GM23338 (cell line): ENCODE data around the gene CEMIP2. TPM values are rescaled to one million over a fixed set of nuclear protein-coding genes. Genes with fewer than 3 reads are reported as not detected.

Experiments
- ATAC-seq: fragments of 200-7000 bp; cut with Tn5 transposase; 3 replicates; pipeline ENCODE4 v1.9.1; 2020
- DNase-seq: peaks from one replicate; pipeline ENCODE4 v3.0.0-alpha.2; 2015; ENCODE audit warnings: low spot score
- H2AFZ ChIP-seq: fragments of 200-600 bp; sonication (generic); 2 replicates; pipeline ENCODE4 v1.8.0; 2016; ENCODE audit warnings: antibody characterized with exemption, mild to moderate bottlenecking, moderate library complexity
- H3F3A ChIP-seq: fragments of 200-600 bp; sonication (generic); replicated peaks from 2 replicates; pipeline ENCODE4 v1.8.0; 2017; ENCODE audit warnings: antibody characterized with exemption, mixed run types, low read depth
- H3K27ac ChIP-seq: fragments of 200-600 bp; sonication (generic); 2 replicates; pipeline ENCODE4 v1.6.1; 2016; ENCODE audit warnings: low read depth
- H3K27me3 ChIP-seq: fragments of 200-600 bp; sonication (generic); 2 replicates; pipeline ENCODE4 v1.8.0; 2016; ENCODE audit warnings: mild to moderate bottlenecking, mixed run types, moderate library complexity; ENCODE audit not compliant: insufficient read depth
- H3K36me3 ChIP-seq: fragments of 200-600 bp; sonication (generic); 2 replicates; pipeline ENCODE4 v1.8.0; 2016; ENCODE audit warnings: mild to moderate bottlenecking; ENCODE audit not compliant: insufficient read depth
- H3K4me1 ChIP-seq: fragments of 200-600 bp; sonication (generic); 2 replicates; pipeline ENCODE4 v1.8.0; 2016; ENCODE audit warnings: mild to moderate bottlenecking, moderate library complexity; ENCODE audit not compliant: insufficient read depth
- H3K4me2 ChIP-seq: fragments of 200-600 bp; sonication (generic); 2 replicates; pipeline ENCODE4 v1.7.1; 2017; ENCODE audit warnings: mixed run types
- H3K4me3 ChIP-seq: fragments of 200-600 bp; sonication (generic); 2 replicates; pipeline ENCODE4 v1.6.1; 2016; ENCODE audit warnings: mixed run types
- H3K79me2 ChIP-seq: fragments of 200-600 bp; sonication (generic); replicated peaks from 2 replicates; pipeline ENCODE4 v1.8.0; 2017; ENCODE audit warnings: mild to moderate bottlenecking; ENCODE audit not compliant: insufficient read depth
- H3K9me2 ChIP-seq: fragments of 200-600 bp; sonication (generic); 2 replicates; pipeline ENCODE4 v1.8.0; 2017; ENCODE audit not compliant: insufficient read depth
- H4K20me1 ChIP-seq: fragments of 200-600 bp; sonication (generic); replicated peaks from 2 replicates; pipeline ENCODE4 v1.8.0; 2017; ENCODE audit warnings: mild to moderate bottlenecking; ENCODE audit not compliant: insufficient read depth
- H3K27ac Mint-ChIP-seq: 2 replicates; pipeline ENCODE4 v1.8.0; 2020; ENCODE audit warnings: inconsistent platforms, mild to moderate bottlenecking, moderate library complexity, mixed read lengths
- H3K27me3 Mint-ChIP-seq: 3 replicates; pipeline ENCODE4 v1.8.0; 2022; ENCODE audit warnings: low read depth, mild to moderate bottlenecking, moderate library complexity, mixed read lengths, inconsistent platforms; ENCODE audit not compliant: insufficient read depth, poor library complexity
- H3K36me3 Mint-ChIP-seq: 3 replicates; pipeline ENCODE4 v1.8.0; 2021; ENCODE audit warnings: low read depth, mild to moderate bottlenecking, inconsistent platforms, moderate library complexity, mixed read lengths
- H3K4me1 Mint-ChIP-seq: 3 replicates; pipeline ENCODE4 v1.8.0; 2020; ENCODE audit warnings: mild to moderate bottlenecking, inconsistent platforms, mixed read lengths
- H3K4me3 Mint-ChIP-seq: 3 replicates; pipeline ENCODE4 v1.8.0; 2021; ENCODE audit warnings: moderate library complexity, mild to moderate bottlenecking, inconsistent platforms, mixed read lengths
- H3K9me3 Mint-ChIP-seq: 3 replicates; pipeline ENCODE4 v1.8.0; 2020; ENCODE audit warnings: moderate library complexity, mild to moderate bottlenecking, inconsistent platforms, mixed read lengths
- CREB1 ChIP-seq: fragments of 250-450 bp; sonication (Bioruptor Pico); IDR thresholded peaks from 2 replicates; pipeline ENCODE4 v1.5.0; 2020; ENCODE audit warnings: low read depth, mild to moderate bottlenecking, moderate library complexity
- EZH2 ChIP-seq: fragments of 200-600 bp; sonication (generic); IDR thresholded peaks from one replicate; pipeline ENCODE4 v1.8.0; 2017; ENCODE audit warnings: antibody characterized with exemption, mild to moderate bottlenecking, low read depth; ENCODE audit not compliant: unreplicated experiment
- EZH2phosphoT487 ChIP-seq: fragments of 200-600 bp; sonication (generic); IDR thresholded peaks from one replicate; pipeline ENCODE4 v1.8.1; 2018; ENCODE audit warnings: antibody characterized with exemption; ENCODE audit not compliant: unreplicated experiment
- JUNB ChIP-seq: IDR thresholded peaks from one replicate; pipeline ENCODE4 v1.6.1; 2016; ENCODE audit warnings: antibody characterized with exemption; ENCODE audit not compliant: unreplicated experiment
- POLR2AphosphoS5 ChIP-seq: IDR thresholded peaks from 2 replicates; pipeline ENCODE4 v1.6.1; 2016; ENCODE audit warnings: antibody characterized with exemption, low read depth
- STAT1 ChIP-seq: IDR thresholded peaks from one replicate; pipeline ENCODE4 v1.6.1; 2016; ENCODE audit warnings: antibody characterized with exemption; ENCODE audit not compliant: unreplicated experiment
- ZNF114 ChIP-seq: fragments of 250-450 bp; sonication (Bioruptor Pico); IDR thresholded peaks from 2 replicates; pipeline ENCODE4 v1.5.0; 2020; ENCODE audit warnings: mild to moderate bottlenecking, moderate library complexity
- polyA plus RNA-seq: library from polyadenylated mRNA; unstranded; fragments of >200 nt; fragmentation: Nextera tagmentation; extraction: Ambion mirVana; gene quantifications from 2 replicates; pipeline ENCODE4 v1.2.1, GENCODE V29; 2016
- total RNA-seq: library from RNA; depleted of rRNA; stranded (reverse); fragments of >200 nt; shearing (Covaris generic); gene quantifications from 2 replicates; pipeline ENCODE4 v1.2.3, GENCODE V29; 2014
- TF ChIP-seq, protein P1 (sequence below): fragments of 250-450 bp; sonication (Bioruptor Pico); IDR thresholded peaks from 2 replicates; pipeline ENCODE4 v1.5.0; 2020; ENCODE audit warnings: mild to moderate bottlenecking, moderate library complexity
- TF ChIP-seq, protein P2 (sequence below): IDR thresholded peaks from one replicate; pipeline ENCODE4 v1.6.1; 2018; ENCODE audit warnings: antibody characterized with exemption; ENCODE audit not compliant: unreplicated experiment
- TF ChIP-seq, protein P3 (sequence below): IDR thresholded peaks from 2 replicates; pipeline ENCODE4 v1.6.1; 2016; ENCODE audit warnings: antibody characterized with exemption

The CEMIP2 gene
- total and polyA plus RNA-seq, 2 experiments from 2014 or later: 23.0 to 76.7 TPM

DNA sequence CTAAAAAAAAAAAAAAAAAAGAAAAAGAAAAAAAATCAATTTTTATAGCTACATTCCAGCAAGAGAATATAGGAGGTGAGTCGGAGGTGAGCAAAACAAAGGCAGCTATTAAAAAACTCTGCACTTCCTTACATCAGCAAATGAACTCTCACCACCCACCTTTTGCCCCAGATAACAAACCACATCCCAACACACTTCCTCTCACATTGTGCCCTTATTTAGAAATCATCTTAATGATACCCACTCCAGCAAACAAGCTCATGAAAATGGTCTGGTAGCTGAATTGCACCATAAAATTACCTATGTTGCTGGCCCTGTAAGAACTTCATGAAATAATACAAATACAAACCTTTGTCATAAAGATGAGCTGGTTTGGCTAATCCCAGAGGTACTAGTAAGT lies 82.9 kb downstream of the CEMIP2 start:
- ATAC-seq: no peak
- no peak overlapping the region for H3K4me3 ChIP-seq
- H3K36me3 ChIP-seq: peaks cover 30% of the 10 kb centered on the region
- Mint-ChIP-seq H3K27me3 (peaks cover 2% of the 10 kb centered on the region), H3K9me3 (no peaks in the 10 kb centered on the region), H3K4me1 (peaks cover 28% of the 10 kb centered on the region), H3K4me3 (no peak overlapping the region), H3K36me3 (peaks cover 43% of the 10 kb centered on the region), H3K27ac (no peak overlapping the region; the same call in 1 of the 2 replicates)
- no peak overlapping the region for H3K4me2 ChIP-seq
- no peaks in the 10 kb centered on the region for H3K27me3 ChIP-seq
- H3K27ac ChIP-seq: peak overlapping the region; percentile 71
- no peaks in the 10 kb centered on the region for H3K79me2 ChIP-seq
- no peaks in the 10 kb centered on the region; the same call in 1 of the 2 replicates for H4K20me1 ChIP-seq
- DNase-seq: no peak
- H3F3A ChIP-seq: no peaks in the 10 kb centered on the region
- TF ChIP-seq STAT1 (no peak), CREB1 (CRISPR knock-in tag) (no peak), JUNB (no peak), EZH2phosphoT487 (no peak), EZH2 (no peak), ZNF114 (CRISPR knock-in tag) (no peak), POLR2AphosphoS5 (no peak)
- TF ChIP-seq, protein P1, sequence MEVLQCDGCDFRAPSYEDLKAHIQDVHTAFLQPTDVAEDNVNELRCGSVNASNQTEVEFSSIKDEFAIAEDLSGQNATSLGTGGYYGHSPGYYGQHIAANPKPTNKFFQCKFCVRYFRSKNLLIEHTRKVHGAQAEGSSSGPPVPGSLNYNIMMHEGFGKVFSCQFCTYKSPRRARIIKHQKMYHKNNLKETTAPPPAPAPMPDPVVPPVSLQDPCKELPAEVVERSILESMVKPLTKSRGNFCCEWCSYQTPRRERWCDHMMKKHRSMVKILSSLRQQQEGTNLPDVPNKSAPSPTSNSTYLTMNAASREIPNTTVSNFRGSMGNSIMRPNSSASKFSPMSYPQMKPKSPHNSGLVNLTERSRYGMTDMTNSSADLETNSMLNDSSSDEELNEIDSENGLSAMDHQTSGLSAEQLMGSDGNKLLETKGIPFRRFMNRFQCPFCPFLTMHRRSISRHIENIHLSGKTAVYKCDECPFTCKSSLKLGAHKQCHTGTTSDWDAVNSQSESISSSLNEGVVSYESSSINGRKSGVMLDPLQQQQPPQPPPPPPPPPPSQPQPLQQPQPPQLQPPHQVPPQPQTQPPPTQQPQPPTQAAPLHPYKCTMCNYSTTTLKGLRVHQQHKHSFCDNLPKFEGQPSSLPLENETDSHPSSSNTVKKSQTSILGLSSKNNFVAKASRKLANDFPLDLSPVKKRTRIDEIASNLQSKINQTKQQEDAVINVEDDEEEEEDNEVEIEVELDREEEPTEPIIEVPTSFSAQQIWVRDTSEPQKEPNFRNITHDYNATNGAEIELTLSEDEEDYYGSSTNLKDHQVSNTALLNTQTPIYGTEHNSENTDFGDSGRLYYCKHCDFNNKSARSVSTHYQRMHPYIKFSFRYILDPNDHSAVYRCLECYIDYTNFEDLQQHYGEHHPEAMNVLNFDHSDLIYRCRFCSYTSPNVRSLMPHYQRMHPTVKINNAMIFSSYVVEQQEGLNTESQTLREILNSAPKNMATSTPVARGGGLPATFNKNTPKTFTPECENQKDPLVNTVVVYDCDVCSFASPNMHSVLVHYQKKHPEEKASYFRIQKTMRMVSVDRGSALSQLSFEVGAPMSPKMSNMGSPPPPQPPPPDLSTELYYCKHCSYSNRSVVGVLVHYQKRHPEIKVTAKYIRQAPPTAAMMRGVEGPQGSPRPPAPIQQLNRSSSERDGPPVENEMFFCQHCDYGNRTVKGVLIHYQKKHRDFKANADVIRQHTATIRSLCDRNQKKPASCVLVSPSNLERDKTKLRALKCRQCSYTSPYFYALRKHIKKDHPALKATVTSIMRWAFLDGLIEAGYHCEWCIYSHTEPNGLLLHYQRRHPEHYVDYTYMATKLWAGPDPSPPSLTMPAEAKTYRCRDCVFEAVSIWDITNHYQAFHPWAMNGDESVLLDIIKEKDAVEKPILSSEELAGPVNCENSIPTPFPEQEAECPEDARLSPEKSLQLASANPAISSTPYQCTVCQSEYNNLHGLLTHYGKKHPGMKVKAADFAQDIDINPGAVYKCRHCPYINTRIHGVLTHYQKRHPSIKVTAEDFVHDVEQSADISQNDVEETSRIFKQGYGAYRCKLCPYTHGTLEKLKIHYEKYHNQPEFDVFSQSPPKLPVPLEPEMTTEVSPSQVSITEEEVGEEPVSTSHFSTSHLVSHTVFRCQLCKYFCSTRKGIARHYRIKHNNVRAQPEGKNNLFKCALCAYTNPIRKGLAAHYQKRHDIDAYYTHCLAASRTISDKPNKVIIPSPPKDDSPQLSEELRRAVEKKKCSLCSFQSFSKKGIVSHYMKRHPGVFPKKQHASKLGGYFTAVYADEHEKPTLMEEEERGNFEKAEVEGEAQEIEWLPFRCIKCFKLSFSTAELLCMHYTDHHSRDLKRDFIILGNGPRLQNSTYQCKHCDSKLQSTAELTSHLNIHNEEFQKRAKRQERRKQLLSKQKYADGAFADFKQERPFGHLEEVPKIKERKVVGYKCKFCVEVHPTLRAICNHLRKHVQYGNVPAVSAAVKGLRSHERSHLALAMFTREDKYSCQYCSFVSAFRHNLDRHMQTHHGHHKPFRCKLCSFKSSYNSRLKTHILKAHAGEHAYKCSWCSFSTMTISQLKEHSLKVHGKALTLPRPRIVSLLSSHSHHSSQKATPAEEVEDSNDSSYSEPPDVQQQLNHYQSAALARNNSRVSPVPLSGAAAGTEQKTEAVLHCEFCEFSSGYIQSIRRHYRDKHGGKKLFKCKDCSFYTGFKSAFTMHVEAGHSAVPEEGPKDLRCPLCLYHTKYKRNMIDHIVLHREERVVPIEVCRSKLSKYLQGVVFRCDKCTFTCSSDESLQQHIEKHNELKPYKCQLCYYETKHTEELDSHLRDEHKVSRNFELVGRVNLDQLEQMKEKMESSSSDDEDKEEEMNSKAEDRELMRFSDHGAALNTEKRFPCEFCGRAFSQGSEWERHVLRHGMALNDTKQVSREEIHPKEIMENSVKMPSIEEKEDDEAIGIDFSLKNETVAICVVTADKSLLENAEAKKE (CRISPR knock-in tag): no peak
- TF ChIP-seq, protein P2, sequence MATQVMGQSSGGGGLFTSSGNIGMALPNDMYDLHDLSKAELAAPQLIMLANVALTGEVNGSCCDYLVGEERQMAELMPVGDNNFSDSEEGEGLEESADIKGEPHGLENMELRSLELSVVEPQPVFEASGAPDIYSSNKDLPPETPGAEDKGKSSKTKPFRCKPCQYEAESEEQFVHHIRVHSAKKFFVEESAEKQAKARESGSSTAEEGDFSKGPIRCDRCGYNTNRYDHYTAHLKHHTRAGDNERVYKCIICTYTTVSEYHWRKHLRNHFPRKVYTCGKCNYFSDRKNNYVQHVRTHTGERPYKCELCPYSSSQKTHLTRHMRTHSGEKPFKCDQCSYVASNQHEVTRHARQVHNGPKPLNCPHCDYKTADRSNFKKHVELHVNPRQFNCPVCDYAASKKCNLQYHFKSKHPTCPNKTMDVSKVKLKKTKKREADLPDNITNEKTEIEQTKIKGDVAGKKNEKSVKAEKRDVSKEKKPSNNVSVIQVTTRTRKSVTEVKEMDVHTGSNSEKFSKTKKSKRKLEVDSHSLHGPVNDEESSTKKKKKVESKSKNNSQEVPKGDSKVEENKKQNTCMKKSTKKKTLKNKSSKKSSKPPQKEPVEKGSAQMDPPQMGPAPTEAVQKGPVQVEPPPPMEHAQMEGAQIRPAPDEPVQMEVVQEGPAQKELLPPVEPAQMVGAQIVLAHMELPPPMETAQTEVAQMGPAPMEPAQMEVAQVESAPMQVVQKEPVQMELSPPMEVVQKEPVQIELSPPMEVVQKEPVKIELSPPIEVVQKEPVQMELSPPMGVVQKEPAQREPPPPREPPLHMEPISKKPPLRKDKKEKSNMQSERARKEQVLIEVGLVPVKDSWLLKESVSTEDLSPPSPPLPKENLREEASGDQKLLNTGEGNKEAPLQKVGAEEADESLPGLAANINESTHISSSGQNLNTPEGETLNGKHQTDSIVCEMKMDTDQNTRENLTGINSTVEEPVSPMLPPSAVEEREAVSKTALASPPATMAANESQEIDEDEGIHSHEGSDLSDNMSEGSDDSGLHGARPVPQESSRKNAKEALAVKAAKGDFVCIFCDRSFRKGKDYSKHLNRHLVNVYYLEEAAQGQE: no peak
- TF ChIP-seq, protein P3, sequence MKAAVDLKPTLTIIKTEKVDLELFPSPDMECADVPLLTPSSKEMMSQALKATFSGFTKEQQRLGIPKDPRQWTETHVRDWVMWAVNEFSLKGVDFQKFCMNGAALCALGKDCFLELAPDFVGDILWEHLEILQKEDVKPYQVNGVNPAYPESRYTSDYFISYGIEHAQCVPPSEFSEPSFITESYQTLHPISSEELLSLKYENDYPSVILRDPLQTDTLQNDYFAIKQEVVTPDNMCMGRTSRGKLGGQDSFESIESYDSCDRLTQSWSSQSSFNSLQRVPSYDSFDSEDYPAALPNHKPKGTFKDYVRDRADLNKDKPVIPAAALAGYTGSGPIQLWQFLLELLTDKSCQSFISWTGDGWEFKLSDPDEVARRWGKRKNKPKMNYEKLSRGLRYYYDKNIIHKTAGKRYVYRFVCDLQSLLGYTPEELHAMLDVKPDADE: no peak
- H3K4me1 ChIP-seq: peaks cover 25% of the 10 kb centered on the region
- no peaks in the 10 kb centered on the region for H3K9me2 ChIP-seq
- no peak overlapping the region for H2AFZ ChIP-seq
